Measurements from ENCODE around the gene RBCK1. TPM values are rescaled to one million over a fixed set of nuclear protein-coding genes. Genes with fewer than 3 reads are reported as not detected.

Gene RBCK1
- total and polyA plus RNA-seq, 11 donors: 37.0 to 77.7 (median 50.6) TPM

GRCh38 chr20:479487-479886 lies 71.4 kb downstream of the RBCK1 start:
- Histone ChIP-seq H3K4me3 (no peak overlapping the region), H3K27ac (no peak overlapping the region), H3K4me1 (peaks cover 0 to 25% (median 8%) of the 10 kb centered on the region in 12 donors), H3K36me3 (peaks cover 0 to 66% (median 56%) of the 10 kb centered on the region in 9 donors), H3K27me3 (no peaks in the 10 kb centered on the region), H3K9me3 (no peaks in the 10 kb centered on the region)
- DNase-seq (no peak), ATAC-seq (no peak)
- 52 to 69% (median 62%) methylated on average over 2 of the region's 2 CpGs for WGBS, 4 donors
- intact Hi-C loops (cut with DNase I): loop anchor here (1.0 to 10.0 kb wide), 7 partner anchors 47 to 127 kb away; partner anchors contain the start of gene RBCK1 (in 2 of the 10)
- TF ChIP-seq CTCF (IDR thresholded peaks at IDR 0.05): no peak
- no peak for TF ChIP-seq POLR2A (IDR thresholded peaks at IDR 0.05)

DNA sequence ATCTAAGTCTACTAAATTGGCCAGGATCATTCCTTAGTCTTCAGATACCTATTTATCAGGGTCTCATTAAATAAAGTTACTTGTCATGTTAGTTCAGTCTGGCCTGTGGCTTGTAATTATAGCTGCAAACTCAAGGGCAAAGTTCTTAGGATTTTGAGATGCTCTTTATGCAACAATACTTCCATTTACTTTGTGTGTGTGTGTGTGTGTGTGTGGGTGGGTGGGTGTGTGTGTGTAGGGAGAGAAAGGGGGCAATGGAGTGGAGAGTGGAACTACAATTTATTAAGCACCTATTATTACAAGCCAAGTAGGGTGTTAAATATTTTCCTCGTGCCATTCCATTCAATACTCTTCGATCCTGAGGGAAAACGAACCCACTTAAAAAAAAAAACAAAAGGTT lies 71.9 kb downstream of the RBCK1 start:
- Histone ChIP-seq H3K9me3 (no peaks in the 10 kb centered on the region), H3K4me1 (peaks cover 0 to 25% (median 8%) of the 10 kb centered on the region in 12 donors), H3K4me3 (no peak overlapping the region), H3K27ac (no peak overlapping the region), H3K27me3 (no peaks in the 10 kb centered on the region), H3K36me3 (peaks cover 0 to 72% (median 59%) of the 10 kb centered on the region in 9 donors)
- WGBS, 4 donors: 55 to 62% (median 59%) methylated on average over 3 of the region's 3 CpGs
- TF ChIP-seq CTCF (IDR thresholded peaks at IDR 0.05): no peak
- no peak for TF ChIP-seq POLR2A (IDR thresholded peaks at IDR 0.05)
- no peak for DNase-seq
- no peak for ATAC-seq
- intact Hi-C loops (cut with DNase I): no loop called here

DNA sequence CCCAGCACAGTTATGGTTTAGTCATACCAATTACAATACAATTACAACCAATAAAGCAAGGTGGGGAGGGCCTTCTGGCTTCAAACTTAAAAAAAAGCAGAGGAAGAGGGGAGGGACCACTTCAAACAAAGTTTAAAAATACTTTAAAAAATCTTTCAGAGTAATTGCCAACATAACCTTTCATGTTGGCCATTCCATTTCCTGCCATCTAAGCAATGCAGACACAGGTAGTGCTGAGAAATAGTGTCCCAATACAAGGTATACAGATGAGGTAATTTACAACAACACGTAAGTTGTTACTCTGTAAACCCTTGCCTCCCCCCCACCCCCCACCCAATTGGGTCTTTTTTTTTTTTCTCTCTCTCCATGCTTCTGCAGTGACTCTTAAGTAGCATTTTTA lies 73.1 kb downstream of the RBCK1 start:
- peaks cover 0 to 83% (median 71%) of the 10 kb centered on the region in 9 donors for H3K36me3 ChIP-seq
- no peak overlapping the region for H3K27ac ChIP-seq
- TF ChIP-seq POLR2A (IDR thresholded peaks at IDR 0.05) (no peak), CTCF (IDR thresholded peaks at IDR 0.05) (no peak)
- ATAC-seq (no peak), DNase-seq (no peak)
- H3K9me3 ChIP-seq: no peaks in the 10 kb centered on the region
- whole genome bisulfite sequencing, 4 donors: 82 to 87% (median 85%) methylated on average over 1 of the region's 1 CpG
- no peaks in the 10 kb centered on the region for H3K27me3 ChIP-seq
- intact Hi-C loops (cut with DNase I): no loop called here
- no peak overlapping the region for H3K4me3 ChIP-seq
- H3K4me1 ChIP-seq: peaks cover 0 to 25% (median 8%) of the 10 kb centered on the region in 12 donors

Other genes starting within 250 kb of the RBCK1 start
- not detected for gene DEFB128, start 218.6 kb upstream of the RBCK1 start, total RNA-seq
- not detected for gene DEFB128, start 218.6 kb upstream of the RBCK1 start, polyA plus RNA-seq
- gene DEFB129, start 181.0 kb upstream of the RBCK1 start, total RNA-seq: not detected
- gene DEFB129, start 181.0 kb upstream of the RBCK1 start, polyA plus RNA-seq: not detected
- under 1 TPM in 2 of 9 donors, not detected in 7; 0.35 to 0.59 TPM for gene DEFB132, start 150.6 kb upstream of the RBCK1 start, total RNA-seq
- gene DEFB132, start 150.6 kb upstream of the RBCK1 start, polyA plus RNA-seq: not detected
- 1 to 10 TPM in 8 of 9 donors, under 1 TPM in 1; 0.64 to 6.6 (median 4.5) TPM for gene C20orf96, start 117.5 kb upstream of the RBCK1 start, total RNA-seq
- 1 to 10 TPM; 2.8 to 3.6 TPM for gene C20orf96, start 117.5 kb upstream of the RBCK1 start, polyA plus RNA-seq
- 10 to 100 TPM in 5 of 9 donors, 1 to 10 TPM in 4; 6.9 to 15.3 (median 11.4) TPM for gene ZCCHC3, start 110.7 kb upstream of the RBCK1 start, total RNA-seq
- gene ZCCHC3, start 110.7 kb upstream of the RBCK1 start, polyA plus RNA-seq: 1 to 10 TPM; 9.2 to 9.3 TPM
- gene SOX12, start 82.7 kb upstream of the RBCK1 start, total RNA-seq: 10 to 100 TPM in 7 of 9 donors, 1 to 10 TPM in 2; 6.9 to 19.9 (median 11.5) TPM
- gene SOX12, start 82.7 kb upstream of the RBCK1 start, polyA plus RNA-seq: 1 to 10 TPM; 5.4 to 7.2 TPM
- 10 to 100 TPM; 13.8 to 49.5 (median 23.4) TPM for gene NRSN2, start 61.2 kb upstream of the RBCK1 start, total RNA-seq
- 10 to 100 TPM; 32.4 to 33.2 TPM for gene NRSN2, start 61.2 kb upstream of the RBCK1 start, polyA plus RNA-seq
- 1 to 10 TPM in 7 of 9 donors, under 1 TPM in 2; 0.47 to 4.9 (median 1.2) TPM for gene TRIB3, start 27.5 kb upstream of the RBCK1 start, total RNA-seq
- 1 to 10 TPM in 1 of 2 donors, under 1 TPM in 1; 0.61 to 5.9 TPM for gene TRIB3, start 27.5 kb upstream of the RBCK1 start, polyA plus RNA-seq
- 10 to 100 TPM; 19.0 to 38.9 (median 26.3) TPM for gene TBC1D20, start 54.2 kb downstream of the RBCK1 start, total RNA-seq
- gene TBC1D20, start 54.2 kb downstream of the RBCK1 start, polyA plus RNA-seq: 10 to 100 TPM in 1 of 2 donors, 1 to 10 TPM in 1; 9.3 to 25.5 TPM
- 100 to 1,000 TPM; 107 to 136 (median 126) TPM for gene CSNK2A1, start 135.5 kb downstream of the RBCK1 start, total RNA-seq
- 10 to 100 TPM; 30.3 to 72.1 TPM for gene CSNK2A1, start 135.5 kb downstream of the RBCK1 start, polyA plus RNA-seq
- gene TCF15, start 202.0 kb downstream of the RBCK1 start, total RNA-seq: 10 to 100 TPM in 5 of 9 donors, 1 to 10 TPM in 4; 5.8 to 18.0 (median 10.0) TPM
- 10 to 100 TPM in 1 of 2 donors, 1 to 10 TPM in 1; 7.3 to 14.1 TPM for gene TCF15, start 202.0 kb downstream of the RBCK1 start, polyA plus RNA-seq
- 100 to 1,000 TPM in 1 of 9 donors, 10 to 100 TPM in 8; 25.3 to 147 (median 39.1) TPM for gene SRXN1, start 244.9 kb downstream of the RBCK1 start, total RNA-seq
- 10 to 100 TPM; 11.8 to 56.2 TPM for gene SRXN1, start 244.9 kb downstream of the RBCK1 start, polyA plus RNA-seq